Neural crest cell (in vitro differentiated cells): ENCODE results near the gene ATP2A1. TPM values are rescaled to one million over a fixed set of nuclear protein-coding genes. Genes with fewer than 3 reads are reported as not detected.

ENCODE experiments used
- DNase-seq: peaks from one replicate; pipeline ENCODE4 v3.0.0; 2021; ENCODE audit warnings: low read depth, mixed read lengths, low spot score
- H3K27ac Mint-ChIP-seq: one replicate; pipeline ENCODE4 v1.8.0; 2021; ENCODE audit warnings: mild to moderate bottlenecking, mixed read lengths; ENCODE audit not compliant: unreplicated experiment
- H3K27me3 Mint-ChIP-seq: 2 replicates; pipeline ENCODE4 v1.8.0; 2021; ENCODE audit warnings: low read depth, mild to moderate bottlenecking, mixed read lengths
- H3K36me3 Mint-ChIP-seq: 2 replicates; pipeline ENCODE4 v1.8.0; 2021; ENCODE audit warnings: low read depth, mild to moderate bottlenecking, mixed read lengths
- H3K4me1 Mint-ChIP-seq: 2 replicates; pipeline ENCODE4 v1.8.0; 2021; ENCODE audit warnings: mixed read lengths
- H3K4me3 Mint-ChIP-seq: one replicate; pipeline ENCODE4 v1.8.0; 2021; ENCODE audit warnings: mild to moderate bottlenecking, mixed read lengths
- H3K9me3 Mint-ChIP-seq: 2 replicates; pipeline ENCODE4 v1.8.0; 2021; ENCODE audit warnings: mixed read lengths
- total RNA-seq: library from RNA; stranded (reverse); gene quantifications from 2 replicates; pipeline ENCODE4 v1.2.1, GENCODE V29; 2021
- TF ChIP-seq, protein P1 (sequence below): fragments of 200-600 bp; sonication (generic); conservative IDR thresholded peaks from 2 replicates; pipeline ENCODE4 v1.5.0; 2021; ENCODE audit warnings: antibody characterized with exemption, mild to moderate bottlenecking

The ATP2A1 gene
- total RNA-seq, 1 donor from 2014 or later = 3.3 TPM

DNA sequence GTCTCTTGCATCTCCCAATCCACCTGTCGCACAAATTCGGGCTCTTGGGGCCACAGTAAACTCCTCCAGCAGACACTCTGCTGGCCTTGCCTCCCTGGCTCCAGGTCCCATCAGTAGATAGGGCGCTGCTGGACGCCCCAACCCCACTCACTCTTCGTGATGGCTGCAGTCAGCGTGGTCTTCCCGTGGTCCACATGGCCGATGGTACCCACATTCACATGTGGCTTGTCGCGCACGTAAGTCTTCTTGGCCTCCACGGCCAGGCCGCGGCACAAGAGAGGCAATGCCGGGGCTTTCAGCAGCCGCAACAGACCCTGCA lies 32.6 kb upstream of the ATP2A1 start:
- H3K4me3 Mint-ChIP-seq = peak overlapping the region; percentile 98
- H3K27ac Mint-ChIP-seq = peak overlapping the region; percentile 93
- no peaks in the 10 kb centered on the region for H3K9me3 Mint-ChIP-seq
- no peak for DNase-seq
- H3K4me1 Mint-ChIP-seq = peaks cover 31% of the 10 kb centered on the region
- peaks cover 9% of the 10 kb centered on the region for H3K36me3 Mint-ChIP-seq
- TF ChIP-seq, protein P1, sequence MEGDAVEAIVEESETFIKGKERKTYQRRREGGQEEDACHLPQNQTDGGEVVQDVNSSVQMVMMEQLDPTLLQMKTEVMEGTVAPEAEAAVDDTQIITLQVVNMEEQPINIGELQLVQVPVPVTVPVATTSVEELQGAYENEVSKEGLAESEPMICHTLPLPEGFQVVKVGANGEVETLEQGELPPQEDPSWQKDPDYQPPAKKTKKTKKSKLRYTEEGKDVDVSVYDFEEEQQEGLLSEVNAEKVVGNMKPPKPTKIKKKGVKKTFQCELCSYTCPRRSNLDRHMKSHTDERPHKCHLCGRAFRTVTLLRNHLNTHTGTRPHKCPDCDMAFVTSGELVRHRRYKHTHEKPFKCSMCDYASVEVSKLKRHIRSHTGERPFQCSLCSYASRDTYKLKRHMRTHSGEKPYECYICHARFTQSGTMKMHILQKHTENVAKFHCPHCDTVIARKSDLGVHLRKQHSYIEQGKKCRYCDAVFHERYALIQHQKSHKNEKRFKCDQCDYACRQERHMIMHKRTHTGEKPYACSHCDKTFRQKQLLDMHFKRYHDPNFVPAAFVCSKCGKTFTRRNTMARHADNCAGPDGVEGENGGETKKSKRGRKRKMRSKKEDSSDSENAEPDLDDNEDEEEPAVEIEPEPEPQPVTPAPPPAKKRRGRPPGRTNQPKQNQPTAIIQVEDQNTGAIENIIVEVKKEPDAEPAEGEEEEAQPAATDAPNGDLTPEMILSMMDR = no peak
- H3K27me3 Mint-ChIP-seq = peaks cover 4% of the 10 kb centered on the region

DNA sequence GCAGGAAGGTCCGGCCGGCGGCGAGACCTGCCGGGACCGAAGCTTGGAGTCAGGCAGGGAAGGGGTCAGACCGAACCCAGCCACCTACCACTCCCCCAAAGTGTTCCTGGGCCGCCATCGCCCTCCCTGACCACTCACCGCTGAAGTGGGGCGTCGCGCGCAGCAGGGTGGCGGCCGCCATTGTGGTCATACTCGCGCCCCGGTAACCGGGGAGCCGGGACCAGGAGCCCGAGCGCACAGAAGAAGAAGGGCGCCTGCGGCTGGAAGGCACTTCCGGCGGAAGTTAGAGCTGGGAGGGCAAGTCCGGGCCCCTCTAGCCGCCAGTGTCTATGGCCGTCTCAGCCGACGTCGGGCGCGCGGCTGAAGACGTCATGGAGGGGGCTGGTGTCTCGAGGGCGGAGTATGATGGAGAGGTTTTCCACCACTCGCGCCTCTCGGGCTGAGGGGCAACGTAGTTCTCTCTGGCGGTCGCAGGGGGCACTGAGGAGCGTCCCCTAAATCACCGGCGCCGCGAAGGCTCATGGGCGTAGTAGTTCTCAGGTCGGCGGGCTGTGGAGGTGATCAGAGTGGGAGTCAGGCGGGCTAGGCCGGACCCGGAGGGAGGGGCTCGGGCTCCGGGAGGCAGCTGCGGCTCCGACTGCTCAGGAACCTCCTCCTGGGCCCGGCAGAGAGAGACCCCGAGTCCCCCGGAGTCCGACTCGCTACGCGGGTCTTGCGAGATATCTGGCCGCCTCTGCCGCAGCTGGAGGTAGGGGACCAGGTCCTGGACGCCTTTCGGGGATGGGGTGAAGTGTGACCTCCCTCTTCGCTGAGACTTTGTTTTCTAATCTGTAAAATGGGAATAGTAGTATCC lies 32.0 kb upstream of the ATP2A1 start, which contains the start of gene TUFM:
Gene TUFM, minus strand, starts transcription at position 269 of the 853 bp plus-strand sequence. Its CDS starts 79 bp downstream, at position 190.
- H3K27me3 Mint-ChIP-seq = peaks cover 4% of the 10 kb centered on the region
- H3K9me3 Mint-ChIP-seq = no peaks in the 10 kb centered on the region
- H3K4me3 Mint-ChIP-seq = peak within 1 kb of the TSS; percentile 98
- peaks cover 31% of the 10 kb centered on the region for H3K4me1 Mint-ChIP-seq
- H3K36me3 Mint-ChIP-seq = peaks cover 9% of the 10 kb centered on the region
- DNase-seq = peak; percentile 95
- TF ChIP-seq, protein P1 = peak; percentile 70
- H3K27ac Mint-ChIP-seq = peak within 1 kb of the TSS; percentile 93

DNA sequence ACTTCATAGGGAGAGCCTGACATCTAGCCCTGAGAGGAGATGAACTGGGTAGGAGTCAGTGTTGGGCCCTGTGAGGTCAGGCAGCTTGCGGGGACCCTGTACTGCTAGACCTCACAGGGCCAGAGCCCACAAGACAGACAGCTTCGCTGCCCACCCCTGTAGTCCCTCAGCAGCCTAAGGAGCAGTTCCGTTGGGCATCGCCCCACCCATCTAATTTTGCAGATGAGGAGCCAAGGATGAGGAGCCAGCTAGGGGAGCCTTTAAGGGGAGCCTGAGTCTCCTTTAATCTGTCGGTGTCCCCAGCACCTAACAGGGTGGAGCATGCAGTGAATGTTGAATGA lies 31.4 kb upstream of the ATP2A1 start:
- TF ChIP-seq, protein P1 = no peak
- peak overlapping the region; percentile 93 for H3K27ac Mint-ChIP-seq
- H3K27me3 Mint-ChIP-seq = peaks cover 4% of the 10 kb centered on the region
- H3K4me1 Mint-ChIP-seq = peaks cover 31% of the 10 kb centered on the region
- peaks cover 9% of the 10 kb centered on the region for H3K36me3 Mint-ChIP-seq
- DNase-seq = no peak
- H3K9me3 Mint-ChIP-seq = no peaks in the 10 kb centered on the region
- peak overlapping the region; percentile 98 for H3K4me3 Mint-ChIP-seq

DNA sequence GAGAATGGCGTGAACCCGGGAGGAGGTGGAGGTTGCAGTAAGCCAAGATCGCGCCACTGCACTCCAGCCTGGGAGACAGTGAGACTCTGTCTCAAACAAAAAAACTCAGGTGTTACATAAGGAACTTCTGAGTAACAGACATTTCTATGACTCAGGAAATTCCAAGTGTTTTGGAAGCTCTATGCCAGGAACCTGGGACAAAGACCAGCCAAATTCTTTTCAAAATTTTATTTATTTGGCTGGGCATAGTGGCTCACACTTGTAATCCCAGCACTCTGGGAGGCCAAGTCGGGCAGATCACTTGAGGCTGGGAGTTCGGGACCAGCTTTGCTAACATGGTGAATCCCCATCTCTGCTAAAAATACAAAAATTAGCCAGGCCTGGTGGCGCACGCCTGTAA lies 19.9 kb upstream of the ATP2A1 start:
- no peak overlapping the region for H3K27ac Mint-ChIP-seq
- peaks cover 5% of the 10 kb centered on the region for H3K4me1 Mint-ChIP-seq
- no peak for DNase-seq
- TF ChIP-seq, protein P1 = no peak
- no peaks in the 10 kb centered on the region for H3K36me3 Mint-ChIP-seq
- H3K9me3 Mint-ChIP-seq = no peaks in the 10 kb centered on the region
- H3K27me3 Mint-ChIP-seq = no peaks in the 10 kb centered on the region
- H3K4me3 Mint-ChIP-seq = no peak overlapping the region

DNA sequence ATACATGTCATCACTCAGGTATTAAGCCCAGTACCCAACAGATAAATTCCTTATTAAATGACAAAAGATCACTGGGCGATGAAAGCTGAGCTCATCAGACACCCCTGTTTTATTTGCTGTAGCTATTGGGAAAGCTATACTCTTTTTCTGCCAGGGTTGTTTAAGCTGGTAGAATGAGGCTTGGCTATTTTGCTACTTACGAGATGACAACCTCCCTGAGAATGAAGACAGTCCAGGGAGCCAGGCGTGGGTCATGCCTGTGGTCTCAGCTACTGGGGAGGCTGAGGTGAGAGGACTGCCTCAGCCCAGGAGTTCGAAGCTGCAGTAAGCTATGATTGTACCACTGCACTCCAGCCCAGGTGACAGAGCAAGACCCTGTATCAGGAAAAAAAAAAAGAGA lies 19.0 kb upstream of the ATP2A1 start:
- H3K27me3 Mint-ChIP-seq = no peaks in the 10 kb centered on the region
- peaks cover 10% of the 10 kb centered on the region for H3K4me1 Mint-ChIP-seq
- H3K36me3 Mint-ChIP-seq = no peaks in the 10 kb centered on the region
- H3K27ac Mint-ChIP-seq = no peak overlapping the region
- DNase-seq = no peak
- H3K9me3 Mint-ChIP-seq = no peaks in the 10 kb centered on the region
- TF ChIP-seq, protein P1 = no peak
- no peak overlapping the region for H3K4me3 Mint-ChIP-seq
